Measurements from ENCODE around the gene GALNT9. TPM values are rescaled to one million over a fixed set of nuclear protein-coding genes. Genes with fewer than 3 reads are reported as not detected.
"Not testable (repeated sequence)": the region's sequence is repeated elsewhere in the genome, so short reads cannot be mapped to it uniquely, and the experiment has no call there.

Gene GALNT9
- polyA plus RNA-seq, 1 experiment: not detected

DNA sequence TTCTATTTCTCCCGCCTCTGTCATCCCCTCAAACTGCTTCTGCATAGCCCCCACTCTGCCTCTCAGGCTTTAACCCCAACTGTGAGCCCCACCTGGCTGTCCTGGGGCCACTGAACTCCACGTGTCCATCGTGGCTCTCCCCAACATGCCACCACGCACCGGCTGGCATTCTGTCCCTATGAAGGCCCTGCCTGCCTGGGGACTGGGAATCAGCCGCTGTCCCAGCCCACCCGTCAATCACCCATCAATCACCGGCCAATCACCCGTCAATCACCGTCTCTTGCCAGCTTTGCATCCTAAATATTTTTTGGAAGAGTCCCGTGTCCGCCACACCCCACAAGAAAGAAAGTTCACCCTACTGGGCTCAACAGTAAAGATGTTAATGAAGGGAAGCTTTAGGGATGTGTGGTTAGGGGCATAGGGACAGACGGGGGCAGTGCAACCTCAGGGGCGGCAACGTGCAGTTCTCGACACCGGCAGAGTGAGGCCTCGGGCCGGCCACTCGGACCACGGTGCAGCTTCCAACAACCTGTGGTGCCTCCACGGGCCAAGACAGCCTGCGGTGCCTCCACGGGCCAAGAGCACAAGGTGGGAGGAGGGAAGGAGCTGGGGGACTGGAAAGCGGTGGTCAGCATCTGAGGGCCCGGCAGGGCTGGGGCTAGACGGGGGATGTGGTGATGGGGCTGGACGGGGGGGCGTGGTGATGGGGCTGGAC is 85.6 kb downstream of the GALNT9 start:
- POLR2A ChIA-PET: no interaction called here
- CTCF ChIA-PET: no interaction called here

DNA sequence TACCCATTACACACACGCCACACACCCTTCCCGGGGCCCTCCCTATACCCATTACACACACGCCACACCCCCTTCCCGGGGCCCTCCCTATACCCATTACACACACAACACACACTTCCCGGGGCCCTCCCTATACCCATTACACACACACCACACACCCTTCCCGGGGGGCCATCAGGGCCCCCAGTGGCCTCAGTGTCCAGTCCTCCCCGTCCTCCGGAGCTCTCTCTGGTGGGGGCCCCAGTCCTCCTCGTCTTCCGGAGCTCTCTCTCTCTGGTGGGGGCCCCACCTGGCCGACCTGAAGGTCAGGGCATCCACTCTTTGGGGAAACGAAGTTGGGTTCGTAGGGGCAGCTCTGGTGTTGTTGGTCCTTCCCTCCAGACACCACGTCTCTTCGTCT is 86.2 kb downstream of the GALNT9 start:
- CTCF ChIA-PET; H3K27me3 ChIP-seq (ENCODE audit: control insufficient read depth, insufficient read depth, low read length); DNase-seq (ENCODE audit: low read depth); H3K4me3 ChIP-seq (ENCODE audit: low read depth, low read length); H3K36me3 ChIP-seq (ENCODE audit: control insufficient read depth, insufficient read depth, low read length); POLR2A ChIA-PET: not testable (repeated sequence)

More for the DNA sequence above, 85.6 kb downstream of the GALNT9 start:
- no peak for DNase-seq (ENCODE audit: low read depth)
- no peaks in the 10 kb centered on the region for H3K36me3 ChIP-seq (ENCODE audit: control insufficient read depth, insufficient read depth, low read length)
- no peak overlapping the region for H3K4me3 ChIP-seq (ENCODE audit: low read depth, low read length)
- H3K27me3 ChIP-seq (ENCODE audit: control insufficient read depth, insufficient read depth, low read length): no peaks in the 10 kb centered on the region
- TF ChIP-seq, protein P1, sequence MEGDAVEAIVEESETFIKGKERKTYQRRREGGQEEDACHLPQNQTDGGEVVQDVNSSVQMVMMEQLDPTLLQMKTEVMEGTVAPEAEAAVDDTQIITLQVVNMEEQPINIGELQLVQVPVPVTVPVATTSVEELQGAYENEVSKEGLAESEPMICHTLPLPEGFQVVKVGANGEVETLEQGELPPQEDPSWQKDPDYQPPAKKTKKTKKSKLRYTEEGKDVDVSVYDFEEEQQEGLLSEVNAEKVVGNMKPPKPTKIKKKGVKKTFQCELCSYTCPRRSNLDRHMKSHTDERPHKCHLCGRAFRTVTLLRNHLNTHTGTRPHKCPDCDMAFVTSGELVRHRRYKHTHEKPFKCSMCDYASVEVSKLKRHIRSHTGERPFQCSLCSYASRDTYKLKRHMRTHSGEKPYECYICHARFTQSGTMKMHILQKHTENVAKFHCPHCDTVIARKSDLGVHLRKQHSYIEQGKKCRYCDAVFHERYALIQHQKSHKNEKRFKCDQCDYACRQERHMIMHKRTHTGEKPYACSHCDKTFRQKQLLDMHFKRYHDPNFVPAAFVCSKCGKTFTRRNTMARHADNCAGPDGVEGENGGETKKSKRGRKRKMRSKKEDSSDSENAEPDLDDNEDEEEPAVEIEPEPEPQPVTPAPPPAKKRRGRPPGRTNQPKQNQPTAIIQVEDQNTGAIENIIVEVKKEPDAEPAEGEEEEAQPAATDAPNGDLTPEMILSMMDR (IDR thresholded peaks at IDR 0.05; ENCODE audit: insufficient read depth, low read depth, low read length): no peak

DNA sequence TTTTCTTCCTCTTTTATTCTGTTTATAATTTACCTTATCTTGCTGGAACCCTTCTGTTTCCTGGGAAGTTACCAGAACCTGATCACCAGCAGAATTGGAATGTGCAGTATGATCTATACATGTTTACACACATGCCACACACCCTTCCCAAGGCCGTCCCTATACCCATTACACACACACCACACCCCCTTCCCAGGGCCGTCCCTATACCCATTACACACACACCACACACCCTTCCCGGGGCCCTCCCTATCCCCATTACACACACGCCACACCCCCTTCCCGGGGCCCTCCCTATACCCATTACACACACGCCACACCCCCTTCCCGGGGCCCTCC is 88.8 kb downstream of the GALNT9 start:
- CTCF ChIA-PET; POLR2A ChIA-PET; H3K27me3 ChIP-seq (ENCODE audit: control insufficient read depth, insufficient read depth, low read length); H3K4me3 ChIP-seq (ENCODE audit: low read depth, low read length); H3K36me3 ChIP-seq (ENCODE audit: control insufficient read depth, insufficient read depth, low read length); DNase-seq (ENCODE audit: low read depth): not testable (repeated sequence)

DNA sequence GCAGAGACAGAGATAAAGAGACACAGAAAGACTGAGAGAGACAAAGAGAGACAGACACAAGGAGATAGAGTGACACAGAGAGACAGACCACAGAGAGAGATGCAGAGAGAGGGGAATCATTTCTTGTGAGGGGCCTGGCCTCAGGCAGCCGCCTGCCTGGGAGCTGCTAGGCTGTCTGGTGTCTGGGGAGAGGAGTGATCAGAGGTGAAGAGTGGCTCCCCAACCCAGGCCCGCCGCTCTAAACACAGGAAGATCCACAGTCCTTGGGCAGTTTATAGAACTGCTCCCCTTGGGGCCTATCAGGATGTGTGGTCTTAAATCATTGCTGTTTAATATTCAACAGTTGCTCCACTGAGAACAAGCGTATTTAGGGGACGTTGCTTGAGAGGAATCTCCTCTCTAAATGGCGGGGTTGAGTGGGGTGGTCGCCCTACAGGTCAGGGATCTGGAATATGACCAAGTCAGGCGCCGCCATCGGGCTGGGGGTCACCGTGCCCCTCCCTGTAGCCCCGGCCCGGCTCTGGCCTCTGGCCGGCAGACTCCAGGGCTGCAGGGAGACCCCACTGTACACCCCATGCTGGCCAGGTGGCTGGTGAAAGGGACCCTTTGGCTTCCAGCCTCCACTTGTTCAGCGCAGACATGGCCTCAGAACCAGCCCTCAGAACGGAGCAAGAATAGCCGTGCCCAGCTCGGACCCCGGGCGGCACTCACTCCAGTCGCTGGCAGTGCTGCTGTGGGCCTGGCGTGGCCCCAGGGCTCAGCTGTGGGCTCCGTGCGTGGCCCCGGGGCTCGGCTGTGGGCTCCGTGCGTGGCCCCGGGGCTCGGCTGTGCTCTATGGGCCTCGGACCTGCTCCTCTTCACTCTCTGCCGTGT is 89.4 kb downstream of the GALNT9 start:
- CTCF ChIA-PET: no interaction called here
- DNase-seq (ENCODE audit: low read depth): no peak
- TF ChIP-seq, protein P1 (IDR thresholded peaks at IDR 0.05; ENCODE audit: insufficient read depth, low read depth, low read length): no peak
- H3K4me3 ChIP-seq (ENCODE audit: low read depth, low read length): no peak overlapping the region
- no peaks in the 10 kb centered on the region for H3K27me3 ChIP-seq (ENCODE audit: control insufficient read depth, insufficient read depth, low read length)
- no peaks in the 10 kb centered on the region for H3K36me3 ChIP-seq (ENCODE audit: control insufficient read depth, insufficient read depth, low read length)
- POLR2A ChIA-PET: no interaction called here

DNA sequence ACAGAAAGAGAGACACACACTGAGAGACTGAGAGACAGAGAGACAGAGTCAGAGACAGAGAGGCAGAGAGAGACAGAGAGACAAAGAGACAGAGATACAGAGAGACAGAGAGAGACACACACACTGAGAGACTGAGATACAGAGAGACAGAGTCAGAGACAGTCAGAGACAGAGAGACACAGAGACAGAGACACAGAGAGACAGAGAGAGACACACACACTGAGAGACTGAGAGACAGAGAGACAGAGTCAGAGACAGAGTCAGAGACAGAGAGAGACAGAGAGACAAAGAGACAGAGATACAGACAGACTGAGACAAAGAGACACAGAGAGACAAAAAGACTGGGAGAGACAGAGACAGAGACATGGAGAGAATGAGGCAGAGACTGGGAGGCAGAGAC is 90.0 kb downstream of the GALNT9 start:
- CTCF ChIA-PET: no interaction called here

DNA sequence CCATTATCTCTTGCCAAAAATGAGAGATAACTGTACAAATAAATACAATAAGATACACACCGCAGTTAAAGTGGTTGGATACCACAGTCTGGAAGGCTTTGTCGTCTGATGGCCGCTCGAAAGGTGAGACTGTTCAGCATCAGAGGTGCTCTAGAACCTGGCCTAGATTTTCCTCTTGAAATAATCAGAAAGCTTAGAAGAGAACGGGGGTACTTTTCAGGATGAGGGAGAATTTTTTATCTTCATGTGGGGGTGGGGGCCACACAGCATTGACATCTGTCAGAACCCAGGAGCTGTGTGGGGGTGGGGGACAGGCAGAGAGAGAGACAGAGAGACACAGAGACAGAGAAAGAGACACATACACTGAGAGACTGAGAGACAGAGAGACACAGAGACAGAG is 90.5 kb downstream of the GALNT9 start:
- H3K36me3 ChIP-seq (ENCODE audit: control insufficient read depth, insufficient read depth, low read length): no peaks in the 10 kb centered on the region
- H3K4me3 ChIP-seq (ENCODE audit: low read depth, low read length): no peak overlapping the region
- TF ChIP-seq, protein P1 (IDR thresholded peaks at IDR 0.05; ENCODE audit: insufficient read depth, low read depth, low read length): no peak
- no peaks in the 10 kb centered on the region for H3K27me3 ChIP-seq (ENCODE audit: control insufficient read depth, insufficient read depth, low read length)
- ChIA-PET CTCF (no interaction called here), POLR2A (no interaction called here)
- DNase-seq (ENCODE audit: low read depth): no peak

More for the DNA sequence above, 90.0 kb downstream of the GALNT9 start:
- POLR2A ChIA-PET: no interaction called here
- DNase-seq (ENCODE audit: low read depth): no peak
- no peaks in the 10 kb centered on the region for H3K36me3 ChIP-seq (ENCODE audit: control insufficient read depth, insufficient read depth, low read length)
- TF ChIP-seq, protein P1 (IDR thresholded peaks at IDR 0.05; ENCODE audit: insufficient read depth, low read depth, low read length): no peak
- no peak overlapping the region for H3K4me3 ChIP-seq (ENCODE audit: low read depth, low read length)
- H3K27me3 ChIP-seq (ENCODE audit: control insufficient read depth, insufficient read depth, low read length): no peaks in the 10 kb centered on the region

Measured in BJ (cell line).